AG10803 (cell line): ENCODE data around the gene SLC39A7.
A peak's percentile ranks its signal among the peaks of the same experiment; 100 is the strongest.

Experiments used
- DNase-seq: peaks from one replicate; pipeline ENCODE4 v3.0.0; 2010; ENCODE audit warnings: low read depth
- H3K4me3 ChIP-seq: 2 replicates; pipeline ENCODE4 v1.5.1; 2011; ENCODE audit warnings: mild to moderate bottlenecking, low read length, control low read depth
- CTCF ChIP-seq: conservative IDR thresholded peaks from 2 replicates; pipeline ENCODE4 v1.5.1; 2011; ENCODE audit warnings: mild to moderate bottlenecking, low read length, control low read depth, inconsistent platforms

Gene SLC39A7

GRCh38 chr6:33206864-33207551 is 6.3 kb downstream of the SLC39A7 start:
- no peak for TF ChIP-seq CTCF
- peak overlapping the region; percentile 89 for H3K4me3 ChIP-seq

DNA sequence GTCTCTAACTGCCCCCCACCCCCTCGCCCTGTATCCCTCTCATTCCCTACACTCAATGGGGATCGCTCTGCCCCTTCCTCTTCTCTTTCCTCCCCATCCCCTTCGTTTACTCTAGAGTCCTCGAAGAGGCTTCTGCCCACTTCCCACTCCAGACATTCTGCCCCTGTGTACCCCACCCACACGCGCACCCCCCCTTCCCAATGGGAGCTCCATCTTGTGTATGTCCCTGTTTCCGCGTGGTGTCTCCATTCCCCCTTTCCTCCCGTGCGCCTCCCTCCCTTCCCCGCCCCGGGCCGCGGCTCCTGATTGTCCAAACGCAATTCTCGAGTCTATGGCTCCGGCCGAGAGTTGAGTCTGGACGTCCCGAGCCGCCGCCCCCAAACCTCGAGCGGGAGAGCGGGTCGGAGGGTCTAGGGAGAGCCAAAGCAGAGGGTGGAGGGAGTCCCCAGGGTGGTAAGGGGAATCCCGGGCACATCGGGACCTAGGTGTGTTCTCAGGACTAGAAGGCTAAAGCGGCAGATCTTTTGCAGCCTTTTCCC is 7.0 kb downstream of the SLC39A7 start:
- H3K4me3 ChIP-seq: peak overlapping the region; percentile 89
- TF ChIP-seq CTCF: no peak
- peak; percentile 53 for DNase-seq

More at GRCh38 chr6:33206864-33207551, 6.3 kb downstream of the SLC39A7 start:
- peak; percentile 61 for DNase-seq

- no peak for TF ChIP-seq CTCF
- DNase-seq: peak; percentile 76
- peak within 1 kb of the TSS; percentile 89 for H3K4me3 ChIP-seq
Observed at GRCh38 chr6:33208091-33208967, 7.7 kb downstream of the SLC39A7 start, which contains the start of gene RING1. RING1 (plus strand) TSS chr6:33208500; CDS start chr6:33208823, 323 bp downstream.

DNA sequence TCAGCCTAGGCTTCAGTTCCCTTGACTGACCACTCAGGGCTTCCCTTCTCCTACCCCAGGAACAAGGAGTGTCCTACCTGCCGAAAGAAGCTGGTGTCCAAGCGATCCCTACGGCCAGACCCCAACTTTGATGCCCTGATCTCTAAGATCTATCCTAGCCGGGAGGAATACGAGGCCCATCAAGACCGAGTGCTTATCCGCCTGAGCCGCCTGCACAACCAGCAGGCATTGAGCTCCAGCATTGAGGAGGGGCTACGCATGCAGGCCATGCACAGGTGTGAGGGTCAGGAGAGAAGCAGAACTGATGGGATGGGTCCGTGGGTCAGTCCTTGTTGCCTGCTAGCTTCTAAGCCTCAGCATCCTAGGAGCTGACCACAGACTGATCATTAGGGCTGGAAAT is 9.2 kb downstream of the SLC39A7 start:
- no peak for TF ChIP-seq CTCF
- no peak for DNase-seq
- H3K4me3 ChIP-seq: no peak overlapping the region

DNA sequence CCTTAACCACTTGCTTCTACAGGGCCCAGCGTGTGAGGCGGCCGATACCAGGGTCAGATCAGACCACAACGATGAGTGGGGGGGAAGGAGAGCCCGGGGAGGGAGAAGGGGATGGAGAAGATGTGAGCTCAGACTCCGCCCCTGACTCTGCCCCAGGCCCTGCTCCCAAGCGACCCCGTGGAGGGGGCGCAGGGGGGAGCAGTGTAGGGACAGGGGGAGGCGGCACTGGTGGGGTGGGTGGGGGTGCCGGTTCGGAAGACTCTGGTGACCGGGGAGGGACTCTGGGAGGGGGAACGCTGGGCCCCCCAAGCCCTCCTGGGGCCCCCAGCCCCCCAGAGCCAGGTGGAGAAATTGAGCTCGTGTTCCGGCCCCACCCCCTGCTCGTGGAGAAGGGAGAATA is 10.5 kb downstream of the SLC39A7 start:
- no peak for DNase-seq
- no peak for TF ChIP-seq CTCF
- no peak overlapping the region for H3K4me3 ChIP-seq

- DNase-seq: no peak
- H3K4me3 ChIP-seq: no peak overlapping the region
- TF ChIP-seq CTCF: no peak
Observed at GRCh38 chr6:33211666-33212422, 11.2 kb downstream of the SLC39A7 start.
